T-cell (primary cell): ENCODE data around the gene PCA3. TPM values are rescaled to one million over a fixed set of nuclear protein-coding genes. Genes with fewer than 3 reads are reported as not detected.

Source experiments
- ATAC-seq, 4 experiments: fragments of 200-7000 bp in 3 of 4; fragments of 150-1000 bp in 1 of 4; cut with Tn5 transposase; replicated peaks in 1 of 4; 1 replicate in 3 of 4; 2 replicates in 1 of 4; pipeline ENCODE4 v1.10.0; 2021; ENCODE audit warnings: moderate library complexity in 3 of 4, mild to moderate bottlenecking in 2 of 4, moderate number of reproducible peaks in 1 of 4
- CTCF ChIA-PET, 2 donors: fragments of 300-600 bp; sonication (Branson Sonifier 250); formaldehyde crosslinking; loops; one replicate each; lab custom pipeline; 2022; ENCODE audit warnings: antibody characterized with exemption in 2 of 2; lab: Charles Lee
- POLR2A ChIA-PET, 2 donors: fragments of 300-600 bp; sonication (Branson Sonifier 250); formaldehyde crosslinking; loops; one replicate each; lab custom pipeline; 2022; ENCODE audit warnings: antibody characterized with exemption in 2 of 2; lab: Charles Lee
- DNase-seq, 35 experiments: peaks; one replicate each; pipeline versions ENCODE4 v3.0.0 to v3.0.0-alpha.2; 2013 to 2023
- H3K27ac ChIP-seq: one replicate; pipeline ENCODE4 v1.5.1; 2013; ENCODE audit warnings: low read length
- H3K27me3 ChIP-seq, 2 experiments: replicated peaks in 1 of 2; 1 replicate in 1 of 2; 2 replicates in 1 of 2; pipeline versions ENCODE4 v1.6.1 to v1.7.0; 2013; ENCODE audit warnings: low read length in 1 of 2, mixed read lengths in 1 of 2; ENCODE audit not compliant: control insufficient read depth in 2 of 2, insufficient read depth in 2 of 2; ENCODE audit errors: extremely low read depth in 1 of 2
- H3K36me3 ChIP-seq, 2 donors: 1 replicate in 1 of 2; 2 replicates in 1 of 2; pipeline versions ENCODE4 v1.6.1 to v1.7.0; 2013; ENCODE audit warnings: low read length in 1 of 2; ENCODE audit not compliant: control insufficient read depth in 2 of 2, insufficient read depth in 1 of 2; ENCODE audit errors: extremely low read depth in 1 of 2
- H3K4me1 ChIP-seq, 2 experiments: 1 replicate in 1 of 2; 2 replicates in 1 of 2; pipeline versions ENCODE4 v1.6.1 to v1.7.0; 2013; ENCODE audit warnings: low read length in 2 of 2, mixed read lengths in 1 of 2; ENCODE audit not compliant: insufficient read depth in 2 of 2, control insufficient read depth in 1 of 2; ENCODE audit errors: extremely low read depth in 1 of 2
- H3K4me3 ChIP-seq, 2 donors: 1 replicate in 1 of 2; 2 replicates in 1 of 2; pipeline versions ENCODE4 v1.5.1 to v1.7.0; 2013; ENCODE audit warnings: mild to moderate bottlenecking in 2 of 2, low read length in 1 of 2, moderate library complexity in 1 of 2; ENCODE audit not compliant: control insufficient read depth in 1 of 2; ENCODE audit errors: extremely low read depth in 1 of 2
- H3K9me3 ChIP-seq: 2 replicates; pipeline ENCODE4 v1.7.0; 2013
- H3K27ac Mint-ChIP-seq, 2 donors: one replicate each; pipeline ENCODE4 v1.8.0; 2020 to 2021; ENCODE audit warnings: mild to moderate bottlenecking in 2 of 2, mixed read lengths in 2 of 2
- H3K27me3 Mint-ChIP-seq, 2 donors: one replicate each; pipeline ENCODE4 v1.8.0; 2021 to 2022; ENCODE audit warnings: mixed read lengths in 2 of 2
- H3K36me3 Mint-ChIP-seq: one replicate; pipeline ENCODE4 v1.8.0; 2021; ENCODE audit warnings: mixed read lengths
- H3K4me1 Mint-ChIP-seq, 3 donors: one replicate each; pipeline ENCODE4 v1.8.0; 2020 to 2022; ENCODE audit warnings: mixed read lengths in 3 of 3, mild to moderate bottlenecking in 1 of 3
- H3K4me3 Mint-ChIP-seq, 3 donors: one replicate each; pipeline ENCODE4 v1.8.0; 2020 to 2022; ENCODE audit warnings: mild to moderate bottlenecking in 3 of 3, mixed read lengths in 3 of 3, moderate library complexity in 3 of 3
- H3K9me3 Mint-ChIP-seq, 3 donors: one replicate each; pipeline ENCODE4 v1.8.0; 2020 to 2022; ENCODE audit warnings: mixed read lengths in 3 of 3
- WGBS: methylation state at CpG from one replicate; pipeline ENCODE4 v1.1.5; 2013; ENCODE audit warnings: missing lambda C conversion rate; ENCODE audit not compliant: insufficient coverage; 5-methylcytosine and 5-hydroxymethylcytosine counted together
- total RNA-seq, 35 experiments: library from RNA in 6 of 35; stranded (reverse) in 6 of 35; fragments of 120-200 nt in 1 of 35; gene quantifications; one replicate each; pipeline versions ENCODE4 v1.2.1 to v1.2.4 and lab custom pipeline; 2013 to 2026

PCA3 gene
- total RNA-seq, 5 donors from 2014 or later (not counting 1 experiment from before 2014, with no cell fraction given): not detected

GRCh38 chr9:76818271-76818670 is 54.0 kb downstream of the PCA3 start:
- ChIA-PET POLR2A (no interaction called here), CTCF (no interaction called here)
- Histone ChIP-seq H3K4me1 (no peaks in the 10 kb centered on the region), H3K9me3 (no peaks in the 10 kb centered on the region), H3K27ac (no peak overlapping the region), H3K36me3 (no peaks in the 10 kb centered on the region), H3K27me3 (no peaks in the 10 kb centered on the region), H3K4me3 (no peak overlapping the region)
- Mint-ChIP-seq H3K4me3 (no peak overlapping the region), H3K27ac (no peak overlapping the region), H3K27me3 (peaks cover 8 to 29% of the 10 kb centered on the region in 2 donors), H3K4me1 (no peaks in the 10 kb centered on the region), H3K36me3 (no peaks in the 10 kb centered on the region), H3K9me3 (no peaks in the 10 kb centered on the region)
- DNase-seq (no peak), ATAC-seq (no peak)
- 64% methylated on average over 3 of the region's 4 CpGs for WGBS

- no peaks in the 10 kb centered on the region for H3K4me1 ChIP-seq
- peaks cover 0 to 2% of the 10 kb centered on the region in 2 experiments for H3K27me3 ChIP-seq
- ChIA-PET POLR2A (no interaction called here), CTCF (no interaction called here)
- no peaks in the 10 kb centered on the region for H3K9me3 Mint-ChIP-seq
- no peak overlapping the region for H3K4me3 Mint-ChIP-seq
- H3K36me3 Mint-ChIP-seq: no peaks in the 10 kb centered on the region
- no peak overlapping the region for H3K4me3 ChIP-seq
- no peak for DNase-seq
- no peaks in the 10 kb centered on the region for H3K4me1 Mint-ChIP-seq
- no peak for ATAC-seq
- H3K9me3 ChIP-seq: no peaks in the 10 kb centered on the region
- H3K36me3 ChIP-seq: no peaks in the 10 kb centered on the region
- WGBS: 100% methylated on average over 3 of the region's 6 CpGs
- no peak overlapping the region for H3K27ac Mint-ChIP-seq
- H3K27me3 Mint-ChIP-seq: peaks cover 4 to 14% of the 10 kb centered on the region in 2 donors
- H3K27ac ChIP-seq: no peak overlapping the region
Observed at GRCh38 chr9:76820431-76820830, 56.2 kb downstream of the PCA3 start.

- no peak for DNase-seq
- no peaks in the 10 kb centered on the region for H3K4me1 Mint-ChIP-seq
- no peak overlapping the region for H3K4me3 Mint-ChIP-seq
- Histone ChIP-seq H3K27ac (no peak overlapping the region), H3K9me3 (no peaks in the 10 kb centered on the region), H3K36me3 (no peaks in the 10 kb centered on the region), H3K27me3 (peaks cover 0 to 2% of the 10 kb centered on the region in 2 experiments), H3K4me3 (no peak overlapping the region), H3K4me1 (no peaks in the 10 kb centered on the region)
- H3K9me3 Mint-ChIP-seq: peaks cover 0 to 6% (median 0%) of the 10 kb centered on the region in 3 donors
- H3K27me3 Mint-ChIP-seq: peaks cover 6 to 20% of the 10 kb centered on the region in 2 donors
- ChIA-PET POLR2A (no interaction called here), CTCF (no interaction called here)
- no peak for ATAC-seq
- no peak overlapping the region for H3K27ac Mint-ChIP-seq
- no CpG with 5 or more reads among the region's 9 CpGs for WGBS
- H3K36me3 Mint-ChIP-seq: no peaks in the 10 kb centered on the region
Observed at GRCh38 chr9:76827296-76828080, 63.2 kb downstream of the PCA3 start.

GRCh38 chr9:76828447-76828846 is 64.2 kb downstream of the PCA3 start:
- Histone ChIP-seq H3K36me3 (no peaks in the 10 kb centered on the region), H3K4me3 (no peak overlapping the region), H3K4me1 (no peaks in the 10 kb centered on the region), H3K27ac (no peak overlapping the region), H3K27me3 (peaks cover 0 to 2% of the 10 kb centered on the region in 2 experiments), H3K9me3 (no peaks in the 10 kb centered on the region)
- H3K4me3 Mint-ChIP-seq: no peak overlapping the region
- DNase-seq (no peak), ATAC-seq (no peak)
- ChIA-PET POLR2A (no interaction called here), CTCF (no interaction called here)
- peaks cover 6 to 20% of the 10 kb centered on the region in 2 donors for H3K27me3 Mint-ChIP-seq
- H3K27ac Mint-ChIP-seq: no peak overlapping the region
- no peaks in the 10 kb centered on the region for H3K4me1 Mint-ChIP-seq
- no peaks in the 10 kb centered on the region for H3K36me3 Mint-ChIP-seq
- WGBS: no CpG with 5 or more reads among the region's 3 CpGs
- peaks cover 0 to 6% (median 0%) of the 10 kb centered on the region in 3 donors for H3K9me3 Mint-ChIP-seq

GRCh38 chr9:76835571-76836283 is 71.5 kb downstream of the PCA3 start:
- DNase-seq: no peak
- ChIA-PET POLR2A (no interaction called here), CTCF (no interaction called here)
- Mint-ChIP-seq H3K4me1 (no peaks in the 10 kb centered on the region), H3K9me3 (no peaks in the 10 kb centered on the region), H3K27me3 (no peaks in the 10 kb centered on the region), H3K36me3 (no peaks in the 10 kb centered on the region), H3K4me3 (no peak overlapping the region), H3K27ac (no peak overlapping the region)
- Histone ChIP-seq H3K27ac (no peak overlapping the region), H3K4me1 (no peaks in the 10 kb centered on the region), H3K27me3 (no peaks in the 10 kb centered on the region), H3K36me3 (no peaks in the 10 kb centered on the region), H3K9me3 (no peaks in the 10 kb centered on the region), H3K4me3 (no peak overlapping the region)
- 100% methylated on average over 1 of the region's 7 CpGs for WGBS
- ATAC-seq: no peak
